Measurements from ENCODE around the gene GAL3ST3.
A peak's percentile ranks its signal among the peaks of the same experiment; 100 is the strongest.

The GAL3ST3 gene

GRCh38 chr11:66056501-66056900 is 7.5 kb upstream of the GAL3ST3 start:
- ChIA-PET POLR2A (interaction anchor here (0.7 kb wide), 1 partner anchor 176 kb away, joined by 3 read pairs; no protein-coding TSS in a partner anchor), CTCF (interaction anchor here (0.6 to 7.3 kb wide), 4 partner anchors 10 to 79 kb away, joined by 3 to 143 read pairs (median 23); partner anchors contain the start of gene PACS1)
- TF ChIP-seq, protein P1, sequence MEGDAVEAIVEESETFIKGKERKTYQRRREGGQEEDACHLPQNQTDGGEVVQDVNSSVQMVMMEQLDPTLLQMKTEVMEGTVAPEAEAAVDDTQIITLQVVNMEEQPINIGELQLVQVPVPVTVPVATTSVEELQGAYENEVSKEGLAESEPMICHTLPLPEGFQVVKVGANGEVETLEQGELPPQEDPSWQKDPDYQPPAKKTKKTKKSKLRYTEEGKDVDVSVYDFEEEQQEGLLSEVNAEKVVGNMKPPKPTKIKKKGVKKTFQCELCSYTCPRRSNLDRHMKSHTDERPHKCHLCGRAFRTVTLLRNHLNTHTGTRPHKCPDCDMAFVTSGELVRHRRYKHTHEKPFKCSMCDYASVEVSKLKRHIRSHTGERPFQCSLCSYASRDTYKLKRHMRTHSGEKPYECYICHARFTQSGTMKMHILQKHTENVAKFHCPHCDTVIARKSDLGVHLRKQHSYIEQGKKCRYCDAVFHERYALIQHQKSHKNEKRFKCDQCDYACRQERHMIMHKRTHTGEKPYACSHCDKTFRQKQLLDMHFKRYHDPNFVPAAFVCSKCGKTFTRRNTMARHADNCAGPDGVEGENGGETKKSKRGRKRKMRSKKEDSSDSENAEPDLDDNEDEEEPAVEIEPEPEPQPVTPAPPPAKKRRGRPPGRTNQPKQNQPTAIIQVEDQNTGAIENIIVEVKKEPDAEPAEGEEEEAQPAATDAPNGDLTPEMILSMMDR (IDR thresholded peaks at IDR 0.05; ENCODE audit: control extremely low read depth, extremely low read depth, low read depth, missing control alignments), result no peak
- no peak for DNase-seq (ENCODE audit: extremely low spot score)

DNA sequence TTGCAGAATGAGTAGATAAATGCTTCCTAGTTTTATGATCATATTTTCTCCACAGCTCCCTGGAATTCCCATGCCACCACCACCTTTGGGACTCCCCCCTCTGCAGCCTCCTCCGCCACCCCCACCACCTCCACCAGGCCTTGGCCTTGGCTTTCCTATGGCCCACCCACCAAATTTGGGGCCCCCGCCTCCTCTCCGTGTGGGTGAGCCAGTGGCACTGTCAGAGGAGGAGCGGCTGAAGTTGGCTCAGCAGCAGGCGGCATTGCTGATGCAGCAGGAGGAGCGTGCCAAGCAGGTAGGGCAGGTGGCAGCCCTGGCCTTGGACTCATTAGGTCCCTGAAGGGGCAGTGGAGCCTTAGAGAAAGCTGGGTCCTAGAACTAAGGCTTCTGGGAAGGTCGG is 6.1 kb upstream of the GAL3ST3 start:
- DNase-seq (ENCODE audit: extremely low spot score), result no peak
- ChIA-PET POLR2A (interaction anchor here (0.6 to 1.5 kb wide), 2 partner anchors 13 to 61 kb away, joined by 4 to 6 read pairs; no protein-coding TSS in a partner anchor), CTCF (interaction anchor here (2.8 to 7.3 kb wide), 3 partner anchors 10 to 81 kb away, joined by 8 to 143 read pairs (median 38); partner anchors contain the start of gene PACS1)
- TF ChIP-seq, protein P1 (IDR thresholded peaks at IDR 0.05; ENCODE audit: control extremely low read depth, extremely low read depth, low read depth, missing control alignments), result no peak

DNA sequence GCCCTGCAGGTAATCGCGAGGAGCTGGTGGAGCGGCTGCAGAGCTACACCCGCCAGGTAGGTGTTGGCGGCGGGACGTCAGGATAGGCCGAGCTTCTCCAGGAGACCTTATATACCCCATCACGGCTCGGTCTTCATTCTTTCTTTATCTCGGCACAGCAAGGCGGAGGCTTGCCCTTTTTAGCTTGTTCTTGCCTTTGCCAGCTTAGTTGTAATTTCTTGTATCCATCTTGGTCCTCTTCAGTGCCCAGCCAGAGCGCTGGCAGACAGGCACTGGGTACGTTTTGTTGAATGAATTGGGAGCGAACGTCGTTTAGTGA is 3.7 kb upstream of the GAL3ST3 start:
- CTCF ChIA-PET, result interaction anchor here (1.0 to 7.3 kb wide), 11 partner anchors 7 to 193 kb away, joined by 3 to 143 read pairs (median 4); partner anchors contain the start of genes CCDC85B, MUS81 and PACS1
- POLR2A ChIA-PET, result interaction anchor here (0.5 to 1.7 kb wide), 3 partner anchors 15 to 194 kb away, joined by 4 read pairs; no protein-coding TSS in a partner anchor

GRCh38 chr11:66051766-66052663 is 3.1 kb upstream of the GAL3ST3 start, which contains the start of gene SF3B2:
TSS of gene SF3B2 (plus strand) at chr11:66052364. CDS start at chr11:66052385, 21 bp downstream.
- CTCF ChIA-PET, result interaction anchor here (1.0 to 7.3 kb wide), 14 partner anchors 7 to 192 kb away, joined by 3 to 143 read pairs (median 4); partner anchors contain the start of genes CCDC85B, MUS81 and PACS1
- POLR2A ChIA-PET, result interaction anchor here (0.5 to 1.7 kb wide), 3 partner anchors 15 to 194 kb away, joined by 4 to 8 read pairs (median 4); no protein-coding TSS in a partner anchor
- DNase-seq (ENCODE audit: extremely low spot score), result peak; percentile 98
- TF ChIP-seq, protein P1 (IDR thresholded peaks at IDR 0.05; ENCODE audit: control extremely low read depth, extremely low read depth, low read depth, missing control alignments), result no peak

More for the DNA sequence above, 3.7 kb upstream of the GAL3ST3 start:
- no peak for DNase-seq (ENCODE audit: extremely low spot score)
- TF ChIP-seq, protein P1 (IDR thresholded peaks at IDR 0.05; ENCODE audit: control extremely low read depth, extremely low read depth, low read depth, missing control alignments), result no peak

DNA sequence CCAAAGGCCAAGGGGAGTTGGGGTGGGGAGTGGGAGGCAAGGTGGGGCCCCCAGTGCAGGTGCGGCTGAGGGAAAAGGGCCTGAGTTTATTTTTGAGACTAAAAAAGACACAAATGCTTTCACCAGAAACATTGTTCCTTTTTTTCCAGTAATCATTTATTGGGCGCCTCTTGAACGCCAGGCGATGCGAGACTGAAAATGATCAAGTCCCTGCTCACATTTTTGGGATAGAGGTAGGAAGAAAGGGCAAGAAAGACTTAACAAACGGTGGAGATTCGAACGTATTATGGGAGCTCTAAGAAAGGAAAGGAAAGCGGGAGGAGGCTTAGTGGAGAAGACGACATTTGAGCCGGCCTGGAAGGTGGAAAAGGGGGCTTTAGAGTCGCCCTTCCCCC is 2.4 kb upstream of the GAL3ST3 start:
- TF ChIP-seq, protein P1 (IDR thresholded peaks at IDR 0.05; ENCODE audit: control extremely low read depth, extremely low read depth, low read depth, missing control alignments), result no peak
- ChIA-PET POLR2A (interaction anchor here (1.1 kb wide), 1 partner anchor 193 kb away, joined by 4 read pairs; no protein-coding TSS in a partner anchor), CTCF (interaction anchor here (1.1 to 7.3 kb wide), 6 partner anchors 10 to 167 kb away, joined by 4 to 143 read pairs (median 6); partner anchors contain the start of gene PACS1)
- no peak for DNase-seq (ENCODE audit: extremely low spot score)

DNA sequence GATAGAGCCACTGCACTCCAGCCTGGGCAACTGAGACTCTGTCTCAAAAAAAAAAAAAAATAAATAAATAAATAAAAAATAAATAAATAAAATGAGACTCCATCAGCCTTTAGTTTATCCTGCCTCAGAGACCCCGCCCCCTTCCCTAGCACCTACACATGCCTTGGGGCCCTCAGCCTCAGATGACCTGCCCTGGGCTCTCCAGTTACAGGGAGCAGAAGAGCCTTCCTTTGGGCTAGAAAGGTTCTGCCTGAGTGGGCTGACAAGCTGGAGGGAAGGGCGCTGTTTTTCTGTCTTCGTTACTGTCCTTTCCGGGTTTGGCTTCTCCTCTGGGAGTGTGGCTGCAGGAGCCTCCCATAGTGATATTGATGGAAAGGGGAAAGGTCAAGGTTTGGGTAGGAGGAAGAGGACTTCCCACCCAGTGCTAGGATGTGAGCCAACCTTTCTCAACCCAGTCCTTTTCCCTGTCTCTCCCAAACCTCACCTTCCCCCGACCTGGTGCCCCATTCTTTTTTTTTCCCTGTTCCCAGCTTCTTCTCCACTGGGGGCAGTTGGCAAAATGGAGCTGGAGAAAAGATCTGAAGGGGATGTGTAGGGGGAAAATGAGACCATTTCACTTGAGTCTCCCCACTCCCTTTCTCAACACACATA is 1.7 kb upstream of the GAL3ST3 start:
- ChIA-PET POLR2A (no interaction called here), CTCF (interaction anchor here (1.1 to 7.3 kb wide), 4 partner anchors 9 to 166 kb away, joined by 4 to 143 read pairs (median 6); partner anchors contain the start of gene PACS1)
- DNase-seq (ENCODE audit: extremely low spot score), result no peak
- TF ChIP-seq, protein P1 (IDR thresholded peaks at IDR 0.05; ENCODE audit: control extremely low read depth, extremely low read depth, low read depth, missing control alignments), result no peak
